GM12872 (cell line): ENCODE measurements around the gene GALNT9.

Source experiments
- CTCF ChIP-seq: IDR thresholded peaks from 3 replicates; pipeline ENCODE4 v1.5.1; 2011; ENCODE audit warnings: low read depth, mild to moderate bottlenecking, low read length, moderate library complexity; ENCODE audit not compliant: insufficient read depth

Gene GALNT9

GRCh38 chr12:132324841-132325732 is 4.3 kb downstream of the GALNT9 start:
- TF ChIP-seq CTCF: no peak

- no peak for TF ChIP-seq CTCF
These were observed 5.2 kb downstream of the GALNT9 start for GRCh38 chr12:132324173-132324572.

- no peak for TF ChIP-seq CTCF
These were observed 6.0 kb downstream of the GALNT9 start for GRCh38 chr12:132323171-132324010.

- no peak for TF ChIP-seq CTCF
These were observed 6.9 kb downstream of the GALNT9 start for GRCh38 chr12:132322206-132323132.

GRCh38 chr12:132321321-132322118 is 7.9 kb downstream of the GALNT9 start:
- TF ChIP-seq CTCF: no peak

- no peak for TF ChIP-seq CTCF
These were observed 8.6 kb downstream of the GALNT9 start for GRCh38 chr12:132320767-132321211.
